ENCODE data around the gene CDSN.

The CDSN gene

GRCh38 chr6:31144296-31144969 lies 24.2 kb upstream of the CDSN start:
- DNase-seq, result no peak

GRCh38 chr6:31143148-31143547 lies 22.9 kb upstream of the CDSN start:
- no peak for DNase-seq

DNA sequence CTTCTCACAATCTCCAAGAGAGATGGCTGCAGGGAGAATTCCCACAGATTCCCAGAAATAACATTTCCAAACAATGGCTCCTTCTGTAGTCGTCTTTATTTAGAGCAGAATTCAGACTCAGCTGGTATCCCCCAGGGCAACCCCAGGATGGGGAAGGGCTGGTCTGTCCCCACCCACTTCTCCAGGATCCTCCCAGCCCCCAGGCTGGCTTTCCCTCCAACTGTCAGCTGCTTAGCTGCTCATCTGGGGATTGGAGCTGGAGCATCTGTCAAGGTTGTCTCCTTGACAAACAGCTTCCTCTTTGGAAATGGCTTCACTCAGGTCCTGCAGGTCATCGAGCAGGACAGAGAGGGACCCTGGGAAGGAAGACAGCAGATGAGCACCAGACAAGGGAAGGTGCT lies 22.1 kb upstream of the CDSN start:
- no peak for DNase-seq

DNA sequence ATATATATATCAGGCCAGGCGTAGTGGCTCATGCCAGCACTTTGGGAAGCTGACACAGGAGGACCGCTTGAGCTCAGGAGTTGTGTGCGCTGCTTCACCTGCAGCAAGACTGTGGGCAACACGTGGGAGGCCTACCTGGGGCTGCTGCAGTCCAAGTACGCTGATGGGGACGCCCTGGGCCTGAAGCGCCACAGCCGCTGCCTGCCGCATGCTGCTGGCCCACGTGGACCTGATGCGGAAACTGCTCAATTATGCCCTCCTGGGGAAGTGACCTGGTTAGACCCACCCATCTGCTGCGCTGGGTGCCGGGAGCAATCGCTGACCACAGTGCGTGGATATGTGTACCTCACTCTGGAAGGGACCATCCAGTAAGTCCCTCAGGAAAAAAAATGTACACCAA lies 20.4 kb upstream of the CDSN start:
- no peak for DNase-seq

GRCh38 chr6:31139599-31139998 lies 19.4 kb upstream of the CDSN start:
- no peak for DNase-seq

DNA sequence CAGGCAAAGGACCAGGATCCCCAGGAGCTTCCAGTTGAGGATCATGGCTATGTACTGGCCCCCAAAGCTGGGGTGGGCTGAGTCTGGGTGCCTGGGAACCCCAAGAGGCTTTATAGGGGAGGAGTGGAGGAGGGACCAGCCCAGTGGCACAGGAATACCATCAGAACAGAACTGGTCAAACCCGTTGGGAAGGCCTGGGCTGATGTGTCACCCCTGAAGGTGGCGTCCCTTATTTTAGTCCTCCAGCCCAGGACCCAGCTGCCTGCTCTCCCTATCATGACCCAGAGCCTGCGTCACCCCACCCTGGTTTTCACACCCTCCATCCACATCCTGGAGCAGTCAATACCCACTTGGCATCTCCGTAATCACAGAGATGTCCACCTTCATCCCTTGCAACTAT lies 18.7 kb upstream of the CDSN start, which contains the start of gene PSORS1C2:
TSS of gene PSORS1C2 (minus strand) at position 85 of the 400 bp plus-strand sequence. CDS start at position 45, 40 bp downstream.
- no peak for DNase-seq

GRCh38 chr6:31135710-31136109 lies 15.5 kb upstream of the CDSN start:
- no peak for DNase-seq

DNA sequence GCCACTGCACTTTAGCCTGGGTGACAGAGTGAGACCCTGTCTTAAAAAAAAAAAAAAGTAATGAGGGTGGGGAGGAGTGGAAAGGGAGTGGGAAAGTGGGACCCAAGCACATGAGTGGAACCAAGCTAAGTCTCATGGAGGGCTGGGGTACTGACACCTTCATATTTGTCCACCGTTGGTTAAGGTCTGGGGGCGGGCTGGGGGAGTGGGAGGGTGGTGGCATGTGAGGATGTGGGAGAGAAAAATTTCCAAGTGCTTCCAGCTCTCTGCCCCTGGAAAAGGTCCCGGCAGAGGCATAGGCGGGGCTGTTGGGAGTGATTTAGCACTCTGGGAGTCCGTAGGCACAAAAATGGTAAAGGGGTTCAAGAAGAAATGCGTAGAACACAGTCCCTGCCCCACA lies 12.6 kb upstream of the CDSN start:
- DNase-seq, result no peak

DNA sequence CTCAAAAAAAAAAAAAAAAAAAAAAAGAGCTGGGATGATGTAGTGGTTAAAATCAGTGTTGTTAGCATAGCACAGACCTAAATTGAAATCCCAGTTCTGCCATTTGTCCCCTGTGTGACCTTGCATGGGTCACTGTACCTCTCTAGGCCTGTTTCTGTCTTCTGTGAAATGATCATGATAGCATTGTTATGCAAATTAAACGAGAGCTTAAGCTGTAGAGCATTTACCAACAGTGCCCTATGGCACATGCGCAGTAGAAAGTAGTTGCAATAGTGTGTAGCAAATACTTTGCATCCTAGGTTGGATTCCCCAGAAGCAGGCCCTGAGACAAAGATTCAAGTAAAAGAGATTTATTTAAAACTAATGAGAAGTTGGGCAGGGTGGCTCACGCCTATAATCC lies 11.3 kb upstream of the CDSN start:
- no peak for DNase-seq

- no peak for DNase-seq
Observed at GRCh38 chr6:31130751-31131150, 10.5 kb upstream of the CDSN start.

GRCh38 chr6:31129130-31129529 lies 8.9 kb upstream of the CDSN start:
- DNase-seq, result no peak

- DNase-seq, result peak in 1 of 2 experiments; percentile 74
Observed at GRCh38 chr6:31128093-31128676, 7.9 kb upstream of the CDSN start.

- DNase-seq, result no peak
Observed at GRCh38 chr6:31126396-31127175, 6.3 kb upstream of the CDSN start.

- peak in 1 of 2 experiments; percentile 11 for DNase-seq
Observed at GRCh38 chr6:31125586-31126363, 5.5 kb upstream of the CDSN start.

GRCh38 chr6:31125162-31125561 lies 4.9 kb upstream of the CDSN start:
- no peak for DNase-seq

- no peak for DNase-seq
Observed at GRCh38 chr6:31122791-31123706, 2.8 kb upstream of the CDSN start.

GRCh38 chr6:31121131-31121790 lies 1.0 kb upstream of the CDSN start:
- DNase-seq, result no peak

GRCh38 chr6:31118178-31118577 lies 2.1 kb downstream of the CDSN start:
- no peak for DNase-seq

GRCh38 chr6:31116661-31117385 lies 3.4 kb downstream of the CDSN start:
- DNase-seq, result no peak

DNA sequence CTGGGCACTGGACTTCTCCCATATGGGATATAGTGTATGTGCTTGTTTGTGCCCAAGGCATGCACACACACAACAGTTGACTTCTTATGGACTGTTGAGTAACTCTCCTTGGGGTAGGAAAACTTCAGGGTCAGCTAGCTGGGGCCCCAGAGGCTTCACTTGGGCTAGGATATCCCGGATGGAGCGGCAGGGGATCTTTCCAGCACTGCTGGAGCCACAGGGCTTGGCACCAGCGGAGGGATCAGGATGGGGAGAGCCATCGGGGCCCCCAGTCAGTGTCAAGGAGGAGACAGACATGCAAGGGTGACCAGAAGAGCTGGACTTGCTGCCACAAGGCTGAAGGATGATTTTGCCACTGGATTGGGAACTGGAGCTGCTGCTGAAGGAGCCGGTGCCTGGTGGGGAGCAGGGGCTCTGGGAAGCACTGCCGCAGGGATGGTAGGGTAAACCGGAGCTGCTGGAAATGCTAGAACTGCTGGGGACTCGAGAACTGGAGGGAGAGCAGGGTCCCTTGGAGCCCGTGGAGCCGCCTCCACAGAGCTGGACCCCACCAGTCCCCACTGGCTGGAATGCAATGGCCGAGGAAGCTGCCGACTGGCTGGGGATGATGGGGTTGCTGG lies 4.2 kb downstream of the CDSN start:
- DNase-seq, result no peak

Measured in NCI-H526 (cell line).